SK-N-SH (cell line): ENCODE results near the gene GRIK1. TPM values are rescaled to one million over a fixed set of nuclear protein-coding genes. Genes with fewer than 3 reads are reported as not detected.

Experiments
- CTCF ChIA-PET: fragments of 300-600, 350-600 bp; formaldehyde crosslinking; extraction: SDS; loops from one replicate; lab custom pipeline; 2021; lab: Yijun Ruan, JAX
- POLR2A ChIA-PET: fragments of 350-600 bp; sonication (Branson Sonifier 250); formaldehyde crosslinking; extraction: SDS; loops from one replicate; lab custom pipeline; 2020; ENCODE audit warnings: antibody characterized with exemption, inconsistent platforms; lab: Yijun Ruan, JAX
- DNase-seq: peaks from one replicate; pipeline ENCODE4 v3.0.0; 2012
- H2AFZ ChIP-seq: fragments of 200-600 bp; sonication (generic); 2 replicates; pipeline ENCODE4 v1.8.1; 2016; ENCODE audit warnings: antibody characterized with exemption, mild to moderate bottlenecking, low read depth
- H3F3A ChIP-seq: fragments of 200-600 bp; sonication (generic); replicated peaks from 2 replicates; pipeline ENCODE3; 2016; ENCODE audit warnings: antibody characterized with exemption, mild to moderate bottlenecking; ENCODE audit not compliant: insufficient read depth
- H3K27ac ChIP-seq, 2 experiments: fragments of 200-500 bp in 1 of 2; fragments of 200-600 bp in 1 of 2; sonication (Bioruptor generic) in 1 of 2; sonication (generic), shearing (Covaris generic) in 1 of 2; 2 replicates each; pipeline versions ENCODE4 v1.5.1 to v1.6.1; 2014 to 2016; ENCODE audit warnings: low read depth in 2 of 2, inconsistent platforms in 1 of 2, low read length in 1 of 2, mild to moderate bottlenecking in 1 of 2, mixed read lengths in 1 of 2
- H3K27me3 ChIP-seq: fragments of 200-600 bp; sonication (generic), shearing (Covaris generic); 2 replicates; pipeline ENCODE4 v1.6.1; 2016; ENCODE audit warnings: mixed run types; ENCODE audit not compliant: insufficient read depth
- H3K36me3 ChIP-seq, 2 experiments: fragments of 200-500 bp in 1 of 2; fragments of 200-600 bp in 1 of 2; sonication (Bioruptor generic) in 1 of 2; sonication (generic) in 1 of 2; replicated peaks in 1 of 2; 2 replicates each; pipeline versions ENCODE3 to v1.5.1; 2014 to 2016; ENCODE audit warnings: low read length in 1 of 2, mild to moderate bottlenecking in 1 of 2; ENCODE audit not compliant: insufficient read depth in 2 of 2, control insufficient read depth in 1 of 2
- H3K4me1 ChIP-seq, 2 experiments: fragments of 200-500 bp in 1 of 2; fragments of 200-600 bp in 1 of 2; sonication (Bioruptor generic) in 1 of 2; sonication (generic), shearing (Covaris generic) in 1 of 2; 2 replicates each; pipeline versions ENCODE4 v1.5.1 to v1.6.1; 2014 to 2016; ENCODE audit warnings: low read depth in 1 of 2, low read length in 1 of 2, mixed run types in 1 of 2; ENCODE audit not compliant: insufficient read depth in 2 of 2, control insufficient read depth in 1 of 2
- H3K4me2 ChIP-seq: fragments of 200-600 bp; sonication (generic), shearing (Covaris generic); 2 replicates; pipeline ENCODE4 v1.6.1; 2017; ENCODE audit warnings: mixed run types
- H3K4me3 ChIP-seq, 2 experiments: fragments of 200-500 bp in 1 of 2; fragments of 200-600 bp in 1 of 2; sonication (Bioruptor generic) in 1 of 2; sonication (generic), shearing (Covaris generic) in 1 of 2; 2 replicates each; pipeline versions ENCODE4 v1.5.1 to v1.8.1; 2014 to 2016; ENCODE audit warnings: low read depth in 2 of 2, inconsistent platforms in 1 of 2, low read length in 1 of 2, mild to moderate bottlenecking in 1 of 2, mixed read lengths in 1 of 2, moderate library complexity in 1 of 2
- H3K79me2 ChIP-seq: fragments of 200-600 bp; sonication (generic); 2 replicates; pipeline ENCODE4 v1.8.1; 2017; ENCODE audit warnings: mild to moderate bottlenecking; ENCODE audit not compliant: insufficient read depth
- H3K9ac ChIP-seq: fragments of 200-600 bp; sonication (generic); 2 replicates; pipeline ENCODE4 v1.6.1; 2017; ENCODE audit warnings: mixed run types
- H3K9me2 ChIP-seq: fragments of 200-600 bp; sonication (generic); 2 replicates; pipeline ENCODE4 v1.6.1; 2017; ENCODE audit warnings: mixed run types
- H3K9me3 ChIP-seq: fragments of 200-600 bp; sonication (generic); 2 replicates; pipeline ENCODE4 v1.6.1; 2017; ENCODE audit warnings: mixed run types, mild to moderate bottlenecking, moderate library complexity
- H4K20me1 ChIP-seq: fragments of 200-600 bp; sonication (generic); 2 replicates; pipeline ENCODE4 v1.6.1; 2017; ENCODE audit warnings: mild to moderate bottlenecking, mixed run types; ENCODE audit not compliant: insufficient read depth
- ELF1 ChIP-seq: IDR thresholded peaks from 2 replicates; pipeline ENCODE4 v1.4.0; 2012
- FOSL2 ChIP-seq: IDR thresholded peaks from 2 replicates; pipeline ENCODE4 v1.4.0; 2012; ENCODE audit warnings: low read depth, mild to moderate bottlenecking, moderate library complexity, borderline replicate concordance
- JUND ChIP-seq: IDR thresholded peaks from 2 replicates; pipeline ENCODE4 v1.4.0; 2012
- MXI1 ChIP-seq: IDR thresholded peaks from 2 replicates; pipeline ENCODE4 v1.6.1; 2012; ENCODE audit warnings: mild to moderate bottlenecking, low read depth, low read length, improper control_type of control experiment
- NFIC ChIP-seq: IDR thresholded peaks from 2 replicates; pipeline ENCODE4 v1.4.0; 2012; ENCODE audit warnings: borderline replicate concordance
- NRF1 ChIP-seq: IDR thresholded peaks from 2 replicates; pipeline ENCODE4 v1.6.1; 2012; ENCODE audit warnings: low read depth, mild to moderate bottlenecking, low read length
- POLR2AphosphoS5 ChIP-seq: IDR thresholded peaks from 2 replicates; pipeline ENCODE4 v1.6.1; 2012; ENCODE audit warnings: low read depth, low read length
- RCOR1 ChIP-seq: fragments of 150-350 bp; IDR thresholded peaks from 2 replicates; pipeline ENCODE4 v1.6.1; 2017; ENCODE audit warnings: antibody characterized with exemption, low read length
- RFX5 ChIP-seq: IDR thresholded peaks from 2 replicates; pipeline ENCODE4 v1.6.1; 2012; ENCODE audit warnings: mild to moderate bottlenecking, improper control_type of control experiment, low read length
- SMC3 ChIP-seq: IDR thresholded peaks from 2 replicates; pipeline ENCODE4 v1.6.1; 2012; ENCODE audit warnings: low read depth, low read length, improper control_type of control experiment
- TCF12 ChIP-seq: IDR thresholded peaks from 2 replicates; pipeline ENCODE4 v1.4.0; 2012
- TEAD4 ChIP-seq: IDR thresholded peaks from 2 replicates; pipeline ENCODE4 v1.4.0; 2012; ENCODE audit warnings: mild to moderate bottlenecking, borderline replicate concordance; ENCODE audit not compliant: insufficient read depth
- USF2 ChIP-seq: fragments of 150-350 bp; IDR thresholded peaks from 2 replicates; pipeline ENCODE4 v1.6.1; 2017; ENCODE audit warnings: antibody characterized with exemption, low read length, low read depth, borderline replicate concordance
- ZBTB33 ChIP-seq: IDR thresholded peaks from 2 replicates; pipeline ENCODE4 v1.4.0; 2012; ENCODE audit warnings: low read depth, borderline replicate concordance
- WGBS: methylation state at CpG from one replicate; pipeline ENCODE4 v1.1.6; 2017; ENCODE audit warnings: low lambda C conversion rate; 5-methylcytosine and 5-hydroxymethylcytosine counted together
- polyA plus RNA-seq, 3 experiments: library from polyadenylated mRNA; depleted of rRNA; stranded (reverse); fragments of >200 nt; gene quantifications; 2 replicates each; pipeline ENCODE4 v1.2.3, GENCODE V29; 2012
- TF ChIP-seq, protein P1 (sequence below): IDR thresholded peaks from 2 replicates; pipeline ENCODE4; 2012
- TF ChIP-seq, protein P2 (sequence below): IDR thresholded peaks from 2 replicates; pipeline ENCODE4 v1.6.1; 2012; ENCODE audit warnings: mild to moderate bottlenecking, low read depth, low read length, moderate library complexity
- TF ChIP-seq, protein P3 (sequence below): IDR thresholded peaks from 2 replicates; pipeline ENCODE4 v1.4.0; 2012; ENCODE audit warnings: low read depth, borderline replicate concordance

The GRIK1 gene
- polyA plus RNA-seq, 1 of the 3 experiments (the other 2 are of a cell fraction): not detected

GRCh38 chr21:29730281-29730680, 209.5 kb downstream of the GRIK1 start:
- Histone ChIP-seq H3K4me2 (no peak overlapping the region), H3K36me3 (no peaks in the 10 kb centered on the region), H3K9ac (no peak overlapping the region), H3K4me1 (no peaks in the 10 kb centered on the region; a peak in 1 of 4 replicates), H2AFZ (no peak overlapping the region), H3K79me2 (no peaks in the 10 kb centered on the region), H3K9me3 (no peaks in the 10 kb centered on the region), H4K20me1 (no peaks in the 10 kb centered on the region), H3K27ac (no peak overlapping the region), H3K9me2 (no peaks in the 10 kb centered on the region), H3K4me3 (no peak overlapping the region), H3K27me3 (no peaks in the 10 kb centered on the region), H3F3A (no peaks in the 10 kb centered on the region)
- ChIA-PET POLR2A (no interaction called here), CTCF (no interaction called here)
- no peak for TF ChIP-seq RFX5
- no peak for TF ChIP-seq MXI1
- TF ChIP-seq TEAD4: no peak
- TF ChIP-seq ZBTB33: no peak
- TF ChIP-seq, protein P1, sequence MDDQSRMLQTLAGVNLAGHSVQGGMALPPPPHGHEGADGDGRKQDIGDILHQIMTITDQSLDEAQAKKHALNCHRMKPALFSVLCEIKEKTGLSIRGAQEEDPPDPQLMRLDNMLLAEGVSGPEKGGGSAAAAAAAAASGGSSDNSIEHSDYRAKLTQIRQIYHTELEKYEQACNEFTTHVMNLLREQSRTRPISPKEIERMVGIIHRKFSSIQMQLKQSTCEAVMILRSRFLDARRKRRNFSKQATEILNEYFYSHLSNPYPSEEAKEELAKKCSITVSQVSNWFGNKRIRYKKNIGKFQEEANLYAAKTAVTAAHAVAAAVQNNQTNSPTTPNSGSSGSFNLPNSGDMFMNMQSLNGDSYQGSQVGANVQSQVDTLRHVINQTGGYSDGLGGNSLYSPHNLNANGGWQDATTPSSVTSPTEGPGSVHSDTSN: no peak
- TF ChIP-seq, protein P2, sequence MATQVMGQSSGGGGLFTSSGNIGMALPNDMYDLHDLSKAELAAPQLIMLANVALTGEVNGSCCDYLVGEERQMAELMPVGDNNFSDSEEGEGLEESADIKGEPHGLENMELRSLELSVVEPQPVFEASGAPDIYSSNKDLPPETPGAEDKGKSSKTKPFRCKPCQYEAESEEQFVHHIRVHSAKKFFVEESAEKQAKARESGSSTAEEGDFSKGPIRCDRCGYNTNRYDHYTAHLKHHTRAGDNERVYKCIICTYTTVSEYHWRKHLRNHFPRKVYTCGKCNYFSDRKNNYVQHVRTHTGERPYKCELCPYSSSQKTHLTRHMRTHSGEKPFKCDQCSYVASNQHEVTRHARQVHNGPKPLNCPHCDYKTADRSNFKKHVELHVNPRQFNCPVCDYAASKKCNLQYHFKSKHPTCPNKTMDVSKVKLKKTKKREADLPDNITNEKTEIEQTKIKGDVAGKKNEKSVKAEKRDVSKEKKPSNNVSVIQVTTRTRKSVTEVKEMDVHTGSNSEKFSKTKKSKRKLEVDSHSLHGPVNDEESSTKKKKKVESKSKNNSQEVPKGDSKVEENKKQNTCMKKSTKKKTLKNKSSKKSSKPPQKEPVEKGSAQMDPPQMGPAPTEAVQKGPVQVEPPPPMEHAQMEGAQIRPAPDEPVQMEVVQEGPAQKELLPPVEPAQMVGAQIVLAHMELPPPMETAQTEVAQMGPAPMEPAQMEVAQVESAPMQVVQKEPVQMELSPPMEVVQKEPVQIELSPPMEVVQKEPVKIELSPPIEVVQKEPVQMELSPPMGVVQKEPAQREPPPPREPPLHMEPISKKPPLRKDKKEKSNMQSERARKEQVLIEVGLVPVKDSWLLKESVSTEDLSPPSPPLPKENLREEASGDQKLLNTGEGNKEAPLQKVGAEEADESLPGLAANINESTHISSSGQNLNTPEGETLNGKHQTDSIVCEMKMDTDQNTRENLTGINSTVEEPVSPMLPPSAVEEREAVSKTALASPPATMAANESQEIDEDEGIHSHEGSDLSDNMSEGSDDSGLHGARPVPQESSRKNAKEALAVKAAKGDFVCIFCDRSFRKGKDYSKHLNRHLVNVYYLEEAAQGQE: no peak
- no peak for TF ChIP-seq FOSL2
- no peak for TF ChIP-seq JUND
- no peak for TF ChIP-seq NRF1
- TF ChIP-seq POLR2AphosphoS5: no peak
- TF ChIP-seq, protein P3, sequence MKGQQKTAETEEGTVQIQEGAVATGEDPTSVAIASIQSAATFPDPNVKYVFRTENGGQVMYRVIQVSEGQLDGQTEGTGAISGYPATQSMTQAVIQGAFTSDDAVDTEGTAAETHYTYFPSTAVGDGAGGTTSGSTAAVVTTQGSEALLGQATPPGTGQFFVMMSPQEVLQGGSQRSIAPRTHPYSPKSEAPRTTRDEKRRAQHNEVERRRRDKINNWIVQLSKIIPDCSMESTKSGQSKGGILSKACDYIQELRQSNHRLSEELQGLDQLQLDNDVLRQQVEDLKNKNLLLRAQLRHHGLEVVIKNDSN: no peak
- no peak for TF ChIP-seq NFIC
- TF ChIP-seq SMC3: no peak
- TF ChIP-seq USF2: no peak
- TF ChIP-seq TCF12: no peak
- no peak for TF ChIP-seq RCOR1
- TF ChIP-seq ELF1: no peak
- DNase-seq: no peak
- WGBS: 0% methylated on average over 1 of the region's 1 CpG
